Spleen (tissue), 7 donors: ENCODE data around the gene TP73.
"Not testable (repeated sequence)": the region's sequence is repeated elsewhere in the genome, so short reads cannot be mapped to it uniquely, and the experiment has no call there.

Experiments
- POLR2A ChIP-seq, 3 donors: fragments of 450-650 bp; IDR thresholded peaks; one replicate each; pipeline ENCODE4 v1.5.1; 2017; ENCODE audit warnings: antibody characterized with exemption in 3 of 3, mild to moderate bottlenecking in 1 of 3
- TF ChIP-seq, protein P1 (sequence below), 11 experiments: fragments of 200-600 bp in 7 of 11; fragments of 450-650 bp in 4 of 11; sonication (generic) in 4 of 11; IDR thresholded peaks in 8 of 11; conservative IDR thresholded peaks in 3 of 11; 1 replicate in 7 of 11; 2 replicates in 4 of 11; pipeline versions ENCODE4 v1.4.0 to v1.8.0; 2016 to 2021; ENCODE audit warnings: antibody characterized with exemption in 11 of 11, inconsistent platforms in 4 of 11, mild to moderate bottlenecking in 1 of 11
- donor health status: DM: no; HTN: no; CAD: no; lungs with moderate emphysema.
- donor health status: DM: no; HTN: no; CAD: no.
- donor health status: DM: no; HTN: no; CAD: no.

GRCh38 chr1:3748316-3748900 lies 96.1 kb downstream of the TP73 start:
- TF ChIP-seq, protein P1, sequence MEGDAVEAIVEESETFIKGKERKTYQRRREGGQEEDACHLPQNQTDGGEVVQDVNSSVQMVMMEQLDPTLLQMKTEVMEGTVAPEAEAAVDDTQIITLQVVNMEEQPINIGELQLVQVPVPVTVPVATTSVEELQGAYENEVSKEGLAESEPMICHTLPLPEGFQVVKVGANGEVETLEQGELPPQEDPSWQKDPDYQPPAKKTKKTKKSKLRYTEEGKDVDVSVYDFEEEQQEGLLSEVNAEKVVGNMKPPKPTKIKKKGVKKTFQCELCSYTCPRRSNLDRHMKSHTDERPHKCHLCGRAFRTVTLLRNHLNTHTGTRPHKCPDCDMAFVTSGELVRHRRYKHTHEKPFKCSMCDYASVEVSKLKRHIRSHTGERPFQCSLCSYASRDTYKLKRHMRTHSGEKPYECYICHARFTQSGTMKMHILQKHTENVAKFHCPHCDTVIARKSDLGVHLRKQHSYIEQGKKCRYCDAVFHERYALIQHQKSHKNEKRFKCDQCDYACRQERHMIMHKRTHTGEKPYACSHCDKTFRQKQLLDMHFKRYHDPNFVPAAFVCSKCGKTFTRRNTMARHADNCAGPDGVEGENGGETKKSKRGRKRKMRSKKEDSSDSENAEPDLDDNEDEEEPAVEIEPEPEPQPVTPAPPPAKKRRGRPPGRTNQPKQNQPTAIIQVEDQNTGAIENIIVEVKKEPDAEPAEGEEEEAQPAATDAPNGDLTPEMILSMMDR (IDR thresholded peaks at IDR 0.05 in 8 of 11, conservative IDR thresholded peaks at IDR 0.05 in 3 of 11), result not testable (repeated sequence)
- not testable (repeated sequence) for TF ChIP-seq POLR2A (IDR thresholded peaks at IDR 0.05)
